ENCODE measurements around the gene RRAGD. TPM values are rescaled to one million over a fixed set of nuclear protein-coding genes. Genes with fewer than 3 reads are reported as not detected.

Gene RRAGD
- total and polyA plus RNA-seq, 2 experiments from 2014 or later: 7.0 to 20.1 TPM

- Histone ChIP-seq H3F3A (replicated peaks; ENCODE audit: low read depth) (0 out of 2 replicates have a peak, but pooled peaks cover 4% of the 10 kb centered on the region), H3K27me3 (ENCODE audit: insufficient read depth) (peaks cover 25% of the 10 kb centered on the region), H4K20me1 (replicated peaks; ENCODE audit: insufficient read depth) (no peaks in the 10 kb centered on the region), H3K27ac (ENCODE audit: low read depth) (no peak overlapping the region), H3K9me2 (ENCODE audit: insufficient read depth) (no peaks in the 10 kb centered on the region), H3K4me3 (no peak overlapping the region), H3K4me2 (no peak overlapping the region), H2AFZ (no peak overlapping the region), H3K36me3 (ENCODE audit: insufficient read depth) (no peaks in the 10 kb centered on the region), H3K79me2 (replicated peaks; ENCODE audit: insufficient read depth) (no peaks in the 10 kb centered on the region; the same call in 1 of the 2 replicates), H3K4me1 (ENCODE audit: insufficient read depth) (peaks cover 8% of the 10 kb centered on the region; the same call in 1 of the 2 replicates)
- Mint-ChIP-seq H3K27ac (no peak overlapping the region), H3K4me3 (no peak overlapping the region), H3K9me3 (no peaks in the 10 kb centered on the region), H3K4me1 (peaks cover 28% of the 10 kb centered on the region), H3K36me3 (ENCODE audit: low read depth) (no peaks in the 10 kb centered on the region), H3K27me3 (ENCODE audit: insufficient read depth, low read depth, poor library complexity) (peaks cover 21% of the 10 kb centered on the region)
- no peak for ATAC-seq
- TF ChIP-seq EZH2 (IDR thresholded peaks at IDR 0.05; ENCODE audit: low read depth, unreplicated experiment) (no peak), ZNF114 (CRISPR knock-in tag; IDR thresholded peaks at IDR 0.05) (no peak), POLR2AphosphoS5 (IDR thresholded peaks at IDR 0.05; ENCODE audit: low read depth) (no peak), CTCF (conservative IDR thresholded peaks at IDR 0.05; ENCODE audit: low read depth in 2 of 2) (no peak), JUNB (IDR thresholded peaks at IDR 0.05; ENCODE audit: unreplicated experiment) (no peak), STAT1 (IDR thresholded peaks at IDR 0.05; ENCODE audit: unreplicated experiment) (no peak), EZH2phosphoT487 (IDR thresholded peaks at IDR 0.05; ENCODE audit: unreplicated experiment) (no peak), NANOG (IDR thresholded peaks at IDR 0.05; ENCODE audit: borderline replicate concordance) (no peak), CREB1 (CRISPR knock-in tag; IDR thresholded peaks at IDR 0.05; ENCODE audit: low read depth) (no peak), ETS1 (IDR thresholded peaks at IDR 0.05) (no peak)
- TF ChIP-seq, protein P1, sequence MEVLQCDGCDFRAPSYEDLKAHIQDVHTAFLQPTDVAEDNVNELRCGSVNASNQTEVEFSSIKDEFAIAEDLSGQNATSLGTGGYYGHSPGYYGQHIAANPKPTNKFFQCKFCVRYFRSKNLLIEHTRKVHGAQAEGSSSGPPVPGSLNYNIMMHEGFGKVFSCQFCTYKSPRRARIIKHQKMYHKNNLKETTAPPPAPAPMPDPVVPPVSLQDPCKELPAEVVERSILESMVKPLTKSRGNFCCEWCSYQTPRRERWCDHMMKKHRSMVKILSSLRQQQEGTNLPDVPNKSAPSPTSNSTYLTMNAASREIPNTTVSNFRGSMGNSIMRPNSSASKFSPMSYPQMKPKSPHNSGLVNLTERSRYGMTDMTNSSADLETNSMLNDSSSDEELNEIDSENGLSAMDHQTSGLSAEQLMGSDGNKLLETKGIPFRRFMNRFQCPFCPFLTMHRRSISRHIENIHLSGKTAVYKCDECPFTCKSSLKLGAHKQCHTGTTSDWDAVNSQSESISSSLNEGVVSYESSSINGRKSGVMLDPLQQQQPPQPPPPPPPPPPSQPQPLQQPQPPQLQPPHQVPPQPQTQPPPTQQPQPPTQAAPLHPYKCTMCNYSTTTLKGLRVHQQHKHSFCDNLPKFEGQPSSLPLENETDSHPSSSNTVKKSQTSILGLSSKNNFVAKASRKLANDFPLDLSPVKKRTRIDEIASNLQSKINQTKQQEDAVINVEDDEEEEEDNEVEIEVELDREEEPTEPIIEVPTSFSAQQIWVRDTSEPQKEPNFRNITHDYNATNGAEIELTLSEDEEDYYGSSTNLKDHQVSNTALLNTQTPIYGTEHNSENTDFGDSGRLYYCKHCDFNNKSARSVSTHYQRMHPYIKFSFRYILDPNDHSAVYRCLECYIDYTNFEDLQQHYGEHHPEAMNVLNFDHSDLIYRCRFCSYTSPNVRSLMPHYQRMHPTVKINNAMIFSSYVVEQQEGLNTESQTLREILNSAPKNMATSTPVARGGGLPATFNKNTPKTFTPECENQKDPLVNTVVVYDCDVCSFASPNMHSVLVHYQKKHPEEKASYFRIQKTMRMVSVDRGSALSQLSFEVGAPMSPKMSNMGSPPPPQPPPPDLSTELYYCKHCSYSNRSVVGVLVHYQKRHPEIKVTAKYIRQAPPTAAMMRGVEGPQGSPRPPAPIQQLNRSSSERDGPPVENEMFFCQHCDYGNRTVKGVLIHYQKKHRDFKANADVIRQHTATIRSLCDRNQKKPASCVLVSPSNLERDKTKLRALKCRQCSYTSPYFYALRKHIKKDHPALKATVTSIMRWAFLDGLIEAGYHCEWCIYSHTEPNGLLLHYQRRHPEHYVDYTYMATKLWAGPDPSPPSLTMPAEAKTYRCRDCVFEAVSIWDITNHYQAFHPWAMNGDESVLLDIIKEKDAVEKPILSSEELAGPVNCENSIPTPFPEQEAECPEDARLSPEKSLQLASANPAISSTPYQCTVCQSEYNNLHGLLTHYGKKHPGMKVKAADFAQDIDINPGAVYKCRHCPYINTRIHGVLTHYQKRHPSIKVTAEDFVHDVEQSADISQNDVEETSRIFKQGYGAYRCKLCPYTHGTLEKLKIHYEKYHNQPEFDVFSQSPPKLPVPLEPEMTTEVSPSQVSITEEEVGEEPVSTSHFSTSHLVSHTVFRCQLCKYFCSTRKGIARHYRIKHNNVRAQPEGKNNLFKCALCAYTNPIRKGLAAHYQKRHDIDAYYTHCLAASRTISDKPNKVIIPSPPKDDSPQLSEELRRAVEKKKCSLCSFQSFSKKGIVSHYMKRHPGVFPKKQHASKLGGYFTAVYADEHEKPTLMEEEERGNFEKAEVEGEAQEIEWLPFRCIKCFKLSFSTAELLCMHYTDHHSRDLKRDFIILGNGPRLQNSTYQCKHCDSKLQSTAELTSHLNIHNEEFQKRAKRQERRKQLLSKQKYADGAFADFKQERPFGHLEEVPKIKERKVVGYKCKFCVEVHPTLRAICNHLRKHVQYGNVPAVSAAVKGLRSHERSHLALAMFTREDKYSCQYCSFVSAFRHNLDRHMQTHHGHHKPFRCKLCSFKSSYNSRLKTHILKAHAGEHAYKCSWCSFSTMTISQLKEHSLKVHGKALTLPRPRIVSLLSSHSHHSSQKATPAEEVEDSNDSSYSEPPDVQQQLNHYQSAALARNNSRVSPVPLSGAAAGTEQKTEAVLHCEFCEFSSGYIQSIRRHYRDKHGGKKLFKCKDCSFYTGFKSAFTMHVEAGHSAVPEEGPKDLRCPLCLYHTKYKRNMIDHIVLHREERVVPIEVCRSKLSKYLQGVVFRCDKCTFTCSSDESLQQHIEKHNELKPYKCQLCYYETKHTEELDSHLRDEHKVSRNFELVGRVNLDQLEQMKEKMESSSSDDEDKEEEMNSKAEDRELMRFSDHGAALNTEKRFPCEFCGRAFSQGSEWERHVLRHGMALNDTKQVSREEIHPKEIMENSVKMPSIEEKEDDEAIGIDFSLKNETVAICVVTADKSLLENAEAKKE (CRISPR knock-in tag; IDR thresholded peaks at IDR 0.05): no peak
- TF ChIP-seq, protein P2, sequence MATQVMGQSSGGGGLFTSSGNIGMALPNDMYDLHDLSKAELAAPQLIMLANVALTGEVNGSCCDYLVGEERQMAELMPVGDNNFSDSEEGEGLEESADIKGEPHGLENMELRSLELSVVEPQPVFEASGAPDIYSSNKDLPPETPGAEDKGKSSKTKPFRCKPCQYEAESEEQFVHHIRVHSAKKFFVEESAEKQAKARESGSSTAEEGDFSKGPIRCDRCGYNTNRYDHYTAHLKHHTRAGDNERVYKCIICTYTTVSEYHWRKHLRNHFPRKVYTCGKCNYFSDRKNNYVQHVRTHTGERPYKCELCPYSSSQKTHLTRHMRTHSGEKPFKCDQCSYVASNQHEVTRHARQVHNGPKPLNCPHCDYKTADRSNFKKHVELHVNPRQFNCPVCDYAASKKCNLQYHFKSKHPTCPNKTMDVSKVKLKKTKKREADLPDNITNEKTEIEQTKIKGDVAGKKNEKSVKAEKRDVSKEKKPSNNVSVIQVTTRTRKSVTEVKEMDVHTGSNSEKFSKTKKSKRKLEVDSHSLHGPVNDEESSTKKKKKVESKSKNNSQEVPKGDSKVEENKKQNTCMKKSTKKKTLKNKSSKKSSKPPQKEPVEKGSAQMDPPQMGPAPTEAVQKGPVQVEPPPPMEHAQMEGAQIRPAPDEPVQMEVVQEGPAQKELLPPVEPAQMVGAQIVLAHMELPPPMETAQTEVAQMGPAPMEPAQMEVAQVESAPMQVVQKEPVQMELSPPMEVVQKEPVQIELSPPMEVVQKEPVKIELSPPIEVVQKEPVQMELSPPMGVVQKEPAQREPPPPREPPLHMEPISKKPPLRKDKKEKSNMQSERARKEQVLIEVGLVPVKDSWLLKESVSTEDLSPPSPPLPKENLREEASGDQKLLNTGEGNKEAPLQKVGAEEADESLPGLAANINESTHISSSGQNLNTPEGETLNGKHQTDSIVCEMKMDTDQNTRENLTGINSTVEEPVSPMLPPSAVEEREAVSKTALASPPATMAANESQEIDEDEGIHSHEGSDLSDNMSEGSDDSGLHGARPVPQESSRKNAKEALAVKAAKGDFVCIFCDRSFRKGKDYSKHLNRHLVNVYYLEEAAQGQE (IDR thresholded peaks at IDR 0.05; ENCODE audit: unreplicated experiment): no peak
- no peak for DNase-seq (ENCODE audit: low spot score)
Measured at GRCh38 chr6:89350281-89350966, 61.6 kb downstream of the RRAGD start.
